NT2/D1 (cell line): ENCODE results near the gene DHX57.

Experiments used
- YY1 ChIP-seq: IDR thresholded peaks from 2 replicates; pipeline ENCODE4 v1.6.1; 2011; ENCODE audit not compliant: insufficient read length, insufficient read depth
- ZNF274 ChIP-seq: IDR thresholded peaks from 2 replicates; pipeline ENCODE4 v1.6.1; 2011; ENCODE audit warnings: mild to moderate bottlenecking, low read depth, low read length

DNA sequence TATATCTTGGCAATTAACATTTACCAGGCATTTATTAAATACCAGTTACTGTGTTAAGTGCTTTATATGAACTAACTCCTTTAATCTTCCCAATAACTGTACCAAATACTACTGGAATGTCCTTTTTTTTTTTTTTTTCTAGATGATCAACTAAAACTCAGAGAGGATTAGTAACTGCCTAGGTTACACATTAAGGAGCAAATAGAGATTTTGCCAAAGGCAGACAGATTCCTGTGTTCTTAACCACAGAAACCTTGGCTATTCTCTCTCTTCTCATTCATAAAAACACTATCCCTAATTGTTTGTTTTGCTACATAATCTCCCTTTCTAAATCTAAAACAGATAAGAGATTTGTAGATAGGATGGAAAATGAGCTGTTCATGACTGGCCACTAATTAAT lies 13.3 kb downstream of the DHX57 start:
- TF ChIP-seq YY1 (no peak), ZNF274 (no peak)
